H1 (cell line): ENCODE measurements around the gene TLK1. TPM values are rescaled to one million over a fixed set of nuclear protein-coding genes. Genes with fewer than 3 reads are reported as not detected.

Experiments used
- CTCF ChIA-PET: fragments of 300-600 bp; sonication (Branson Sonifier 250); formaldehyde crosslinking; loops from one replicate; lab custom pipeline; 2021; ENCODE audit not compliant: partially characterized antibody; lab: Charles Lee
- POLR2A ChIA-PET: fragments of 300-600 bp; sonication (Branson Sonifier 250); formaldehyde crosslinking; loops from one replicate; lab custom pipeline; 2021; ENCODE audit warnings: inconsistent platforms; ENCODE audit not compliant: partially characterized antibody; lab: Charles Lee
- DNase-seq, 2 experiments: peaks; one replicate each; pipeline versions ENCODE4 v3.0.0 to v3.0.0-alpha.2; 2010 to 2022; ENCODE audit warnings: low spot score in 2 of 2, low read depth in 1 of 2, mixed read lengths in 1 of 2
- FAIRE-seq: peaks from 2 replicates; lab custom pipeline; 2011; peaks lifted over from hg19 to GRCh38; lab: Jason Lieb, UNC
- H2AFZ ChIP-seq: 2 replicates; pipeline ENCODE4 v1.8.1; 2012; ENCODE audit warnings: low read length, inconsistent platforms
- H2AK5ac ChIP-seq: 2 replicates; pipeline ENCODE4 v1.6.1; 2013; ENCODE audit warnings: low read depth, low read length
- H2BK120ac ChIP-seq: replicated peaks from 2 replicates; pipeline ENCODE3; 2013; ENCODE audit warnings: low read depth, low read length, inconsistent platforms
- H2BK12ac ChIP-seq: 2 replicates; pipeline ENCODE4 v1.6.1; 2013; ENCODE audit warnings: low read depth, low read length
- H2BK15ac ChIP-seq: 2 replicates; pipeline ENCODE4 v1.6.1; 2013; ENCODE audit warnings: low read length
- H2BK20ac ChIP-seq: 2 replicates; pipeline ENCODE4 v1.6.1; 2013; ENCODE audit warnings: low read length
- H2BK5ac ChIP-seq: 2 replicates; pipeline ENCODE4 v1.6.1; 2013; ENCODE audit warnings: low read depth, low read length
- H3K14ac ChIP-seq: 2 replicates; pipeline ENCODE4 v1.6.1; 2013; ENCODE audit warnings: inconsistent platforms; ENCODE audit not compliant: insufficient read length
- H3K18ac ChIP-seq: 2 replicates; pipeline ENCODE4 v1.6.1; 2013; ENCODE audit warnings: low read length; ENCODE audit errors: extremely low read depth
- H3K23ac ChIP-seq: 2 replicates; pipeline ENCODE4 v1.6.1; 2013; ENCODE audit warnings: inconsistent platforms; ENCODE audit not compliant: insufficient read length
- H3K23me2 ChIP-seq: 2 replicates; pipeline ENCODE4 v1.6.1; 2013; ENCODE audit warnings: low read depth, low read length
- H3K27ac ChIP-seq: 2 replicates; pipeline ENCODE4 v1.6.1; 2011; ENCODE audit warnings: low read depth, low read length, inconsistent platforms
- H3K27me3 ChIP-seq, 4 experiments: replicated peaks in 1 of 4; 1 replicate in 1 of 4; 2 replicates in 3 of 4; pipeline versions ENCODE4 v1.6.1 to v1.8.1; 2011 to 2013; ENCODE audit warnings: low read length in 3 of 4, mild to moderate bottlenecking in 3 of 4, inconsistent platforms in 2 of 4, mixed read lengths in 2 of 4, moderate library complexity in 1 of 4; ENCODE audit not compliant: control insufficient read depth in 3 of 4, insufficient read depth in 3 of 4; ENCODE audit errors: extremely low read depth in 1 of 4
- H3K36me3 ChIP-seq, 4 experiments: 2 replicates each; pipeline versions ENCODE4 v1.6.1 to v1.8.1; 2011 to 2013; ENCODE audit warnings: mild to moderate bottlenecking in 4 of 4, low read length in 3 of 4, moderate library complexity in 2 of 4, control low read depth in 1 of 4, inconsistent platforms in 1 of 4; ENCODE audit not compliant: insufficient read depth in 4 of 4, control insufficient read depth in 2 of 4
- H3K4ac ChIP-seq: replicated peaks from 2 replicates; pipeline ENCODE3; 2013; ENCODE audit warnings: low read length, low read depth, mixed read lengths, inconsistent platforms; ENCODE audit not compliant: insufficient read length
- H3K4me1 ChIP-seq, 4 experiments: replicated peaks in 1 of 4; 1 replicate in 1 of 4; 2 replicates in 3 of 4; pipeline versions ENCODE4 v1.6.1 to v1.8.1; 2011 to 2013; ENCODE audit warnings: low read length in 3 of 4, inconsistent platforms in 2 of 4, mixed read lengths in 1 of 4; ENCODE audit not compliant: insufficient read depth in 4 of 4, control insufficient read depth in 3 of 4
- H3K4me2 ChIP-seq, 2 experiments: 2 replicates each; pipeline versions ENCODE4 v1.6.1 to v1.8.1; 2011 to 2013; ENCODE audit warnings: low read depth in 2 of 2, low read length in 2 of 2, control low read depth in 1 of 2, inconsistent platforms in 1 of 2, mild to moderate bottlenecking in 1 of 2; ENCODE audit not compliant: insufficient read depth in 1 of 2
- H3K4me3 ChIP-seq, 4 experiments: fragments of 200-600, 300-600 bp in 1 of 4; sonication (generic), shearing (Covaris generic), sonication (Bioruptor Twin) in 1 of 4; 2 replicates each; pipeline versions ENCODE4 v1.5.1 to v1.8.1; 2011 to 2016; ENCODE audit warnings: low read length in 4 of 4, low read depth in 3 of 4, control low read depth in 2 of 4, inconsistent platforms in 2 of 4, mild to moderate bottlenecking in 2 of 4, mixed read lengths in 1 of 4, moderate library complexity in 1 of 4; ENCODE audit not compliant: insufficient read depth in 2 of 4; ENCODE audit errors: extremely low read depth in 1 of 4
- H3K56ac ChIP-seq: replicated peaks from 2 replicates; pipeline ENCODE3; 2013; ENCODE audit warnings: low read depth, mild to moderate bottlenecking, mixed read lengths, low read length, inconsistent platforms; ENCODE audit not compliant: insufficient read length
- H3K79me1 ChIP-seq: 2 replicates; pipeline ENCODE4 v1.6.1; 2013; ENCODE audit warnings: low read depth, low read length, control low read depth
- H3K79me2 ChIP-seq, 2 experiments: 2 replicates each; pipeline versions ENCODE4 v1.6.1 to v1.8.1; 2012 to 2013; ENCODE audit warnings: low read length in 2 of 2, mild to moderate bottlenecking in 2 of 2, inconsistent platforms in 1 of 2; ENCODE audit not compliant: insufficient read depth in 2 of 2, control insufficient read depth in 1 of 2
- H3K9ac ChIP-seq, 4 experiments: replicated peaks in 1 of 4; 1 replicate in 1 of 4; 2 replicates in 3 of 4; pipeline versions ENCODE4 v1.6.1 to v1.8.1; 2011 to 2013; ENCODE audit warnings: low read depth in 3 of 4, low read length in 3 of 4, control low read depth in 2 of 4, mild to moderate bottlenecking in 2 of 4, moderate library complexity in 2 of 4, inconsistent platforms in 1 of 4; ENCODE audit errors: extremely low read depth in 1 of 4
- H3K9me3 ChIP-seq, 2 experiments: 2 replicates each; pipeline versions ENCODE4 v1.6.1 to v1.8.1; 2012 to 2013; ENCODE audit warnings: mild to moderate bottlenecking in 2 of 2, moderate library complexity in 2 of 2, control low read depth in 1 of 2, inconsistent platforms in 1 of 2, low read depth in 1 of 2, low read length in 1 of 2, mixed read lengths in 1 of 2; ENCODE audit not compliant: insufficient read depth in 2 of 2
- H4K20me1 ChIP-seq, 2 experiments: replicated peaks in 1 of 2; 2 replicates each; pipeline versions ENCODE3 to v1.8.1; 2011 to 2013; ENCODE audit warnings: inconsistent platforms in 2 of 2, low read length in 2 of 2, mild to moderate bottlenecking in 1 of 2; ENCODE audit not compliant: insufficient read depth in 2 of 2, control insufficient read depth in 1 of 2
- H4K5ac ChIP-seq: 2 replicates; pipeline ENCODE4 v1.6.1; 2013; ENCODE audit warnings: low read length, low read depth, mixed read lengths, inconsistent platforms; ENCODE audit not compliant: insufficient read length
- H4K8ac ChIP-seq: 2 replicates; pipeline ENCODE4 v1.8.0; 2013; ENCODE audit warnings: mild to moderate bottlenecking, moderate library complexity, low read length, inconsistent platforms; ENCODE audit not compliant: insufficient read depth; ENCODE audit errors: extremely low read depth
- H4K91ac ChIP-seq: replicated peaks from 2 replicates; pipeline ENCODE3; 2013; ENCODE audit warnings: low read length, mixed read lengths, inconsistent platforms; ENCODE audit not compliant: insufficient read length
- CEBPB ChIP-seq: IDR thresholded peaks from 2 replicates; pipeline ENCODE4 v1.6.1; 2012; ENCODE audit warnings: low read depth, low read length
- FOSL1 ChIP-seq: IDR thresholded peaks from 2 replicates; pipeline ENCODE4 v1.6.1; 2011; ENCODE audit warnings: mild to moderate bottlenecking, low read depth, low read length, moderate library complexity; ENCODE audit not compliant: insufficient read depth
- whole genome bisulfite sequencing, 2 experiments: shearing (Covaris generic) in 1 of 2; methylation state at CpG; one replicate each; pipeline versions ENCODE4 v1.1.6 to v1.1.7; 2013 to 2015; ENCODE audit warnings: low lambda C conversion rate in 2 of 2, mixed read lengths in 2 of 2, inconsistent platforms in 1 of 2, low coverage in 1 of 2, missing lambda C conversion rate in 1 of 2; ENCODE audit not compliant: insufficient replicate concordance in 2 of 2, insufficient coverage in 1 of 2, insufficient read length in 1 of 2; ENCODE audit errors: extremely low coverage in 1 of 2, missing lambda C conversion rate in 1 of 2; 5-methylcytosine and 5-hydroxymethylcytosine counted together
- polyA plus RNA-seq, 7 experiments: library from polyadenylated mRNA; depleted of rRNA in 3 of 7; stranded (reverse) in 5 of 7; unstranded in 2 of 7; fragments of >200 nt in 5 of 7; fragments of 200-250 nt in 2 of 7; gene quantifications; 1 replicate in 5 of 7; 2 replicates in 1 of 7; 4 replicates in 1 of 7; pipeline versions ENCODE4 v1.2.1 to v1.2.3, GENCODE V29; 2011 to 2013; ENCODE audit warnings: missing spikeins in 2 of 7, mixed read lengths in 2 of 7
- total RNA-seq: library from RNA; stranded (reverse); fragmentation: NEBNext Ultra II Directional; extraction: Animal tissue kit (Norgen Biotek cat#: 25700); gene quantifications from 2 replicates; pipeline ENCODE4 v1.2.1, GENCODE V29; 2021
- TF ChIP-seq, protein P1 (sequence below): IDR thresholded peaks from 2 replicates; pipeline ENCODE4 v1.6.1; 2011; ENCODE audit warnings: low read depth, mild to moderate bottlenecking, low read length; ENCODE audit not compliant: insufficient read depth

TLK1 gene
- total and polyA plus RNA-seq, 2 of the 8 experiments (the other 6 are each of a cell fraction or from before 2014, with no cell fraction given), result 11.2 to 102 TPM

DNA sequence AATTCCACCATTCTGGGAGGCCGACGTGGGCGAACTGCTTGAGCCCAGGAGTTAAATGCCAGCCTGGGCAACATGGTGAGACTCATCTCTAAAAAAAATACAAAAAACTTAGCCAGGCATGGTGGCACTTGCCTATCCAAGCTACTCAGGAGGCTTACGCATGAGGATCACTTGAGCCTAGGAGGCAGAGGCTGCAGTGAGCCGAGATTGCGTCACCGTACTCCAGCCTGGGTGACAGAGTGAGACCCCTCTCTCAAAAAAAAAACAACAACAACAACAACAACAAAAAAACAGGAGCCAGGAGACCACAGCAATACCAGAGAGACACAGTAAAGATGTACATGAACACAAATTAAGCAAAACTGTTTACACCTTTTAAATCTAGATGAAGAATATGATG is 52.9 kb downstream of the TLK1 start:
- H4K5ac ChIP-seq, result no peak overlapping the region
- no peak overlapping the region for H3K4me3 ChIP-seq
- no peak overlapping the region for H3K27ac ChIP-seq
- no peaks in the 10 kb centered on the region for H3K27me3 ChIP-seq
- no peak overlapping the region for H2BK15ac ChIP-seq
- no peak overlapping the region for H3K4ac ChIP-seq
- no peak for DNase-seq
- CTCF ChIA-PET, result no interaction called here
- H3K9ac ChIP-seq, result no peak overlapping the region
- H2AK5ac ChIP-seq, result no peak overlapping the region
- H2BK120ac ChIP-seq, result no peak overlapping the region
- no peak overlapping the region for H2AFZ ChIP-seq
- H3K9me3 ChIP-seq, result no peaks in the 10 kb centered on the region
- no peak overlapping the region for H2BK20ac ChIP-seq
- H4K20me1 ChIP-seq, result peaks cover 0 to 4% of the 10 kb centered on the region in 2 experiments
- POLR2A ChIA-PET, result no interaction called here
- H4K8ac ChIP-seq, result no peak overlapping the region
- H3K36me3 ChIP-seq, result no peaks in the 10 kb centered on the region
- H3K56ac ChIP-seq, result no peak overlapping the region
- no peak overlapping the region for H2BK12ac ChIP-seq
- H3K79me1 ChIP-seq, result peaks cover 2% of the 10 kb centered on the region; the same call in 1 of the 2 replicates
- no peaks in the 10 kb centered on the region for H3K23me2 ChIP-seq
- TF ChIP-seq, protein P1, sequence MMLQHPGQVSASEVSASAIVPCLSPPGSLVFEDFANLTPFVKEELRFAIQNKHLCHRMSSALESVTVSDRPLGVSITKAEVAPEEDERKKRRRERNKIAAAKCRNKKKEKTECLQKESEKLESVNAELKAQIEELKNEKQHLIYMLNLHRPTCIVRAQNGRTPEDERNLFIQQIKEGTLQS, result 0 out of 2 replicates have a peak, but pooled peaks have one; percentile 17
- TF ChIP-seq FOSL1 (no peak), CEBPB (peak; percentile 81)
- TF ChIP-seq, all 59 proteins: peak for 2
- WGBS, 2 experiments, result 95% methylated on average over 7 of the region's 7 CpGs; no CpG with 5 or more reads in 1 of the 2 experiments
- H3K14ac ChIP-seq, result no peak overlapping the region
- H3K18ac ChIP-seq, result no peak overlapping the region
- no peak overlapping the region for H3K4me2 ChIP-seq
- no peak overlapping the region for H2BK5ac ChIP-seq
- no peak overlapping the region for H4K91ac ChIP-seq
- peaks cover 0 to 3% (median 0%) of the 10 kb centered on the region in 4 experiments; a peak in 1 of 7 replicates for H3K4me1 ChIP-seq
- H3K79me2 ChIP-seq, result peaks cover 3 to 97% of the 10 kb centered on the region in 2 experiments; a peak in 2 of 4 replicates
- no peak overlapping the region for H3K23ac ChIP-seq
- no peak for FAIRE-seq
